Spinal cord (tissue), 10 donors: ENCODE measurements around the gene ADGRL1. TPM values are rescaled to one million over a fixed set of nuclear protein-coding genes. Genes with fewer than 3 reads are reported as not detected.

ENCODE experiments used
- DNase-seq, 6 donors: peaks; one replicate each; pipeline versions ENCODE4 v3.0.0 to v3.0.0-alpha.2; 2013 to 2015; ENCODE audit warnings: low spot score in 6 of 6, low read depth in 4 of 6
- H3K27ac ChIP-seq: one replicate; pipeline ENCODE4 v1.5.1; 2013; ENCODE audit warnings: low read depth, low read length, control low read depth
- H3K27me3 ChIP-seq: one replicate; pipeline ENCODE4 v1.6.1; 2013; ENCODE audit warnings: low read length; ENCODE audit not compliant: control insufficient read depth, insufficient read depth
- H3K36me3 ChIP-seq: one replicate; pipeline ENCODE4 v1.6.1; 2013; ENCODE audit warnings: low read length; ENCODE audit not compliant: control insufficient read depth, insufficient read depth
- H3K4me1 ChIP-seq: one replicate; pipeline ENCODE4 v1.6.1; 2013; ENCODE audit warnings: low read length; ENCODE audit not compliant: control insufficient read depth, insufficient read depth
- H3K4me3 ChIP-seq: one replicate; pipeline ENCODE4 v1.5.1; 2013; ENCODE audit warnings: low read depth, low read length, control low read depth
- H3K9me3 ChIP-seq: one replicate; pipeline ENCODE4 v1.6.1; 2013; ENCODE audit warnings: low read length; ENCODE audit not compliant: control insufficient read depth, insufficient read depth
- WGBS: methylation state at CpG from one replicate; pipeline ENCODE4 v1.1.5; 2013; ENCODE audit warnings: missing lambda C conversion rate; ENCODE audit not compliant: insufficient coverage; 5-methylcytosine and 5-hydroxymethylcytosine counted together
- polyA plus RNA-seq, 2 donors: library from polyadenylated mRNA; unstranded; fragments of 120-200 nt; gene quantifications; one replicate each; pipeline ENCODE4 v1.2.1, GENCODE V29; 2013; ENCODE audit not compliant: insufficient read length in 2 of 2
- total RNA-seq, 2 donors: library from RNA; depleted of rRNA in 1 of 2; stranded (reverse); fragments of 120-200 nt in 1 of 2; fragments of >200 nt in 1 of 2; gene quantifications; one replicate each; pipeline versions ENCODE4 v1.2.3 to v1.2.4, GENCODE V29; 2013 to 2014
- donor health status: healthy.

The ADGRL1 gene
- total and polyA plus RNA-seq, 4 donors = 31.9 to 140 (median 92.0) TPM

- H3K36me3 ChIP-seq = no peaks in the 10 kb centered on the region
- 52% methylated on average over 6 of the region's 9 CpGs for WGBS
- peak overlapping the region; percentile 33 for H3K27ac ChIP-seq
- H3K4me3 ChIP-seq = no peak overlapping the region
- H3K27me3 ChIP-seq = no peaks in the 10 kb centered on the region
- H3K4me1 ChIP-seq = peaks cover 46% of the 10 kb centered on the region
- H3K9me3 ChIP-seq = no peaks in the 10 kb centered on the region
- no peak for DNase-seq
These were observed 66.0 kb downstream of the ADGRL1 start for GRCh38 chr19:14139944-14140343.

GRCh38 chr19:14138576-14139265 is 67.2 kb downstream of the ADGRL1 start:
- peak in 3 of 6 donors; percentile 58 to 83 (median 62) for DNase-seq
- Histone ChIP-seq H3K36me3 (no peaks in the 10 kb centered on the region), H3K27ac (peak overlapping the region; percentile 65), H3K4me1 (peaks cover 46% of the 10 kb centered on the region), H3K9me3 (no peaks in the 10 kb centered on the region), H3K4me3 (peak overlapping the region; percentile 12), H3K27me3 (no peaks in the 10 kb centered on the region)
- 26% methylated on average over 2 of the region's 9 CpGs for WGBS

GRCh38 chr19:14136509-14137281 is 69.3 kb downstream of the ADGRL1 start, which contains the start of gene ASF1B:
TSS of gene ASF1B (minus strand) at chr19:14136589. CDS start at chr19:14136456, 133 bp downstream.
- under 1% methylated on average over 78 of the region's 78 CpGs for WGBS
- peak; percentile 95 to 100 (median 98) for DNase-seq
- no peaks in the 10 kb centered on the region for H3K27me3 ChIP-seq
- no peaks in the 10 kb centered on the region for H3K36me3 ChIP-seq
- peak within 1 kb of the TSS; percentile 96 for H3K27ac ChIP-seq
- peaks cover 46% of the 10 kb centered on the region for H3K4me1 ChIP-seq
- H3K4me3 ChIP-seq = peak within 1 kb of the TSS; percentile 88
- H3K9me3 ChIP-seq = no peaks in the 10 kb centered on the region

- under 1% methylated on average over 35 of the region's 38 CpGs for WGBS
- no peaks in the 10 kb centered on the region for H3K9me3 ChIP-seq
- peak overlapping the region; percentile 57 for H3K4me3 ChIP-seq
- no peaks in the 10 kb centered on the region for H3K27me3 ChIP-seq
- DNase-seq = no peak
- no peaks in the 10 kb centered on the region for H3K36me3 ChIP-seq
- no peak overlapping the region for H3K27ac ChIP-seq
- peaks cover 46% of the 10 kb centered on the region for H3K4me1 ChIP-seq
These were observed 69.9 kb downstream of the ADGRL1 start for GRCh38 chr19:14135985-14136508.

- Histone ChIP-seq H3K27ac (no peak overlapping the region), H3K27me3 (no peaks in the 10 kb centered on the region), H3K36me3 (no peaks in the 10 kb centered on the region), H3K9me3 (no peaks in the 10 kb centered on the region), H3K4me1 (peaks cover 41% of the 10 kb centered on the region), H3K4me3 (peak overlapping the region; percentile 57)
- 34% methylated on average over 6 of the region's 6 CpGs for WGBS
- DNase-seq = no peak
These were observed 70.6 kb downstream of the ADGRL1 start for GRCh38 chr19:14135355-14135754.

- no peaks in the 10 kb centered on the region for H3K36me3 ChIP-seq
- no peaks in the 10 kb centered on the region for H3K4me1 ChIP-seq
- H3K27me3 ChIP-seq = no peaks in the 10 kb centered on the region
- H3K9me3 ChIP-seq = no peaks in the 10 kb centered on the region
- no peak overlapping the region for H3K4me3 ChIP-seq
- DNase-seq = no peak
- no peak overlapping the region for H3K27ac ChIP-seq
- 40% methylated on average over 1 of the region's 4 CpGs for WGBS
These were observed 78.0 kb downstream of the ADGRL1 start for GRCh38 chr19:14127929-14128509.

GRCh38 chr19:14127176-14127575 is 78.8 kb downstream of the ADGRL1 start:
- DNase-seq = no peak
- Histone ChIP-seq H3K36me3 (no peaks in the 10 kb centered on the region), H3K4me3 (no peak overlapping the region), H3K27ac (no peak overlapping the region), H3K9me3 (no peaks in the 10 kb centered on the region), H3K4me1 (no peaks in the 10 kb centered on the region), H3K27me3 (no peaks in the 10 kb centered on the region)
- WGBS = 90% methylated on average over 7 of the region's 8 CpGs

GRCh38 chr19:14122924-14123323 is 83.0 kb downstream of the ADGRL1 start:
- Histone ChIP-seq H3K4me1 (peaks cover 21% of the 10 kb centered on the region), H3K4me3 (no peak overlapping the region), H3K36me3 (peaks cover 3% of the 10 kb centered on the region), H3K27ac (no peak overlapping the region), H3K9me3 (no peaks in the 10 kb centered on the region), H3K27me3 (no peaks in the 10 kb centered on the region)
- no peak for DNase-seq
- WGBS = 90% methylated on average over 4 of the region's 6 CpGs

- no peak for DNase-seq
- peaks cover 39% of the 10 kb centered on the region for H3K4me1 ChIP-seq
- H3K36me3 ChIP-seq = peaks cover 3% of the 10 kb centered on the region
- 99% methylated on average over 6 of the region's 7 CpGs for WGBS
- H3K27me3 ChIP-seq = no peaks in the 10 kb centered on the region
- H3K27ac ChIP-seq = no peak overlapping the region
- H3K9me3 ChIP-seq = no peaks in the 10 kb centered on the region
- H3K4me3 ChIP-seq = no peak overlapping the region
These were observed 85.5 kb downstream of the ADGRL1 start for GRCh38 chr19:14120497-14120780.
